AG08396 (cell line): Measurements from ENCODE around the gene UQCRHL.
"Not testable (repeated sequence)": the region's sequence is repeated elsewhere in the genome, so short reads cannot be mapped to it uniquely, and the experiment has no call there.

Experiments used
- DNase-seq: peaks from one replicate; pipeline ENCODE4 v3.0.0; 2012; ENCODE audit warnings: low spot score, mixed read lengths

The UQCRHL gene

DNA sequence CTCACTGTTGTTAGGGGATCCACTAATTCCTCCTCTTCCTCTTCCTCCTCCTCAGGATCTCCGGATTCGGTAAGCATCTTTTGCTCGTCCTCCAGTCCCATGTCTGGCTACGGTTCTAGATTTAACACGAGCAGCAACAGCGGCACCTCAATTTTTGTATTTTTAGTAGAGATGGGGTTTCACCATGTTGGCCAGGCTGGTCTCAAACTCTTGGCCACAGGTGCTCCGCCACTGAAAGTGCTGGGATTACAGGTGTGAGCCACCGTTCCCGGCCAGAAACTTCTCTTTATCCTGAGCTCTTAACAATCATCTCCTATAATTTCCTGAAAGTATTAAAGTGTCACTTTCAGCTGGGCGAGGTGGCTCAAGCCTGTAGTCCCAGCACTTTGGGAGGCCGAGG, at the start of gene UQCRHL:
Gene UQCRHL (minus strand): TSS at position 101 of the 400 bp plus-strand sequence. CDS start 0 bp downstream, at position 101.
- DNase-seq = not testable (repeated sequence)

DNA sequence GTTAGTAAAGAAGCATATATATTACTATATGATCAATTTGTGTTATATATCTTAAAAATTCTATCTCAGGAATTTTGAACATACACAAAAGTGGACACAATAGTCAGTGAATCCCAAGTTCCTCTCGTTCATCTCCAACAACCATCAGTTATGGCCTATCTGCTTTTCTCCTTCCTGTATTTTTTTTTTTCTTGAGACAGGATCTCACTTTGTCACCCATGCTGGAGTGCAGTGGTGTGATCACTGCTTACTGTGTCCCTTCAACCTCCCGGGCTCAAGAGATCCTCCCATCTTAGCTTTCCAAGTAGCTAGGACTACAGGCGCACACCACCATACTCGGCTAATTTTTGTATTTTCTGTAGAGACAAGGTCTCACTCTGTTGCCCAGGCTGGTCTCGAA, 49.4 kb upstream of the UQCRHL start:
- DNase-seq = no peak

DNA sequence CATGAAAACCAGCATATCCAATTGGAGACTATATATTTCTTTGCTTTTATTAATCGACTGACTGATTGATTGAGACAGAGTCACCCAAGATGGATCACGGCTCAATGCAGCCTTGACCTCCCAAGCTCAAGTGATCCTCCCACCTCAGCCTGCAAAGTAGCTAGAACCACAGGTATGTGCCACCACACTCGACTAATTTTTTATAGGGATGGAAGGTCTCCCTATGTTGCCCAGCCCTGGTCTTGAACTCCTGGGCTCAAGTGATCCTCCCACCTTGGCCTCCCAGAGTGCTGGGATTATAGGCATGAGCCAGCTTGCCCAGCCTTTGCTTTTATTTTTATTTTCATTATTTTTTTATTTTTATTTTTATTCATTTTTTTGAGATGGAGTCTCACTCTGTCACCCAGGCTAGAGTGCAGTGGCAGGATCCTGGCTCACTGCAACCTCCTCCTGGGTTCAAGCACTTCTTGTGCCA, 45.4 kb upstream of the UQCRHL start:
- no peak for DNase-seq

DNA sequence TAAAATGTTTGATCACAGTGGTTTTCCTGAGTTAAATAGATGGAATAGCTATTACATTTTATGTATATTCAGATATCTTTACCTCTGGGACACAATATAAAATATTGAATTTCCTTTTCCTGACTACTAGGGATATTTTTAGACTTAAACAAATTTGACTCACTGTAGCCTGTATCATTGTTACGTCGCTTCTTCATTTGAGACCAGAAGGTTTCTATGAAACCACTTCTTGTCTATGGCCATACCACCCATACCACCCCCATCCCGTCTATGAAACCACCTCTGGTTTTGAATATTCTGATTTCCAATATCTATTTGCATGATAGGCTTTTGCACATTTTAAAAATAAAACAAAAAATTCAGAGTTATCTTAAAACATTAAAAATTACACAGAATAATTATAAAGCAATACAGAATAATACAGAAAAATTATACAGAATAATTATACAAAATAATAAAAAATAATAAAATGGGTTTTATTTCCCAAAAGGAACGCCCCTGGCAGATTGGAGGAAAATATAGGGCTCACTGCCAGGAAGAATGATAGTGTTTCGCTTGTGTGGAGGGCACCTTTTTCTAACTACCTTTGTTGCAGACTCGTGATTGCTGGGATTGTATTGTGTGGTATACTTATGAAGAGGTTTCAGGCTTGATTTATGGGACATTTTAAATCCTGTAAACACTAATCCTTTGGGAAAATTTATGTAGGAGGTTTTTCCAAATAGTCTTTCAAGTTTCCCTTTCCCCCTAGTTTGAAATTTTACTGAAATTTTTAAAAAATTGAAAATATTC, 44.8 kb upstream of the UQCRHL start:
- no peak for DNase-seq

DNA sequence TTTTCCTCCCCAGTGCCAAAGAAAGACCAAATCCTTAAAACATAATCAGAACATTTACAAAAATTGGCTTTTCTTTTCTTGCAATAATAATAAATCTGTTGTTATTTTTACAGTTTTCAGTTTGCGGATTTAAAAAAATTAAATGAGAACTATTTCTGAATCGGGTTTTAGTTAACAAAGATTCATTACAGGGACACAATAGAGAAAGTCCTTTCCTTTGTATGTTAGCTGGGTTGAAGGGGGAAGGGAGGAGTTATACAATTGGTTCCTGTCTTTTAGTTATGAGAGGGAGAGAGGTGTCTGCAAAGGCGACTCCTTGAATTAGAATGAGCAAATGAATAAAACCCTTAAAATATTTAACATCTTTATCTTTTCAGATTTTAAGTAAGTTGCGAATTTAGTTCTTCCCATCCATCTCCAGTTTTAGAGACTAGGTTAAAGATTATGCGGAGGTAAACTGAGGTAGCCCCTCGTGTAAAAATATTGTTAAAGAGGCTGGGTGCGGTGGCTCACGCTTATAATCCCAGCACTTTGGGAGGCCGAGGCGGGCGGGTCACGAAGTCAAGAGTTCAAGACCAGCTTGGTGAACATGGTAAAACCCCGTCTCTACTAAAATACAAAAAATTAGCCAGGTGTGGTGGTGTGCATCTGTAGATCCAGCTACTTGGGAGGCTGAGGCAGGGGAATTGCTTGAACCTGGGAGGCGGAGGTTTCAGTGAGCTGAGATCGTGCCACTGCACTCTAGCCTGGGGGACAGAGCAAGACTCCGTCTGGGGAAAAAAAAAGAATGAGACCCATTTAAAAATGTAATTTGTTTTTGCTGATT, 44.0 kb upstream of the UQCRHL start:
- DNase-seq = no peak

DNA sequence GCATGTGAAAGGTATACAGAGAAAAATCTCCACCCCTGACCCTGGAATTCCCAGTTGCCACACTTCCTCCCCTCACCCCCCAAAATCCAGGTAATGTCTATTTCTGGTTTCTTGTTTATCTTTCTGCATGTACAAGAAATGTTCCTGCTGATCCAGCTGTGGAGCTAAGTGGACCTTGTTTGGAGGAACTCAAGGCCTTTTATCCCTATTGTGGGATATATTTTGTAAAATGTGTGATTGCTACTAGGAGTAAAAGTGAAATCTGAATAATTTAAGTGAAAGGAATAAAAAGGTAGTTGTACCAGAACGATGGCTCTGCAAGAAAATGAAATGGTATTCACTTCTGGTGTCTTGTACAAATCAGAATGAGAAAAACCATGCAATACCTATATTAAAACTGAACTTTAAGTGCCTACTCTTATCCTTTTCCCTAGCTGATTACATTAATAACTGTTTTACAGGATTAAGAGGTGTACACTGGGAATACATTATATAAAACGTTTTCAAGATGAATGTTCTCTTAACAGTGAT, 43.1 kb upstream of the UQCRHL start:
- no peak for DNase-seq

DNA sequence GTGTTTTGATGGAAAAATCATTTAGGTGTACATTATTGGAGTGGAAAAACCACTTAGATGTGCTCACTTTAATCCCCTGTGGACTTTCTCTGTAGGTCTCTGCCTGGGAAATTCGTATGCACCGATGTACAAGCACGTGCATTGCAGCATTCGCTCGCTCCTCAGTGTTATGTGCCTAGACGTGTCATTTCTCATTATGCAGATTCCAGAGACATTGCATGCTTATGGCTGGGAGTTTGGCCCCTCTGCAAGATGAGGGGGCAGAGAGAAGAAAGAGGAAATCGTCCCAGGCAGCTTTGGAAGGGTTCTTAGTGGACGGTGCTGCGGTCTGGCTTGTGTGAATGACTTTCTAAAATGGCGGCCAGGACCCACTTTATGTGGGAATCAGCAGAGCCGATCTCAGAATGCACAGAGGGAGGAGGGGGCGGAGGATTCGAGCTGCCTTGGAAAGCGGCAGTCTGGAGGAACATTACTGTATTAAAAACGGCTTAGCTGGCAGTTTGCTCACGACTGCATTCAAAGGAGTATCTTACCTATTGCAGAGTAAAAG, 42.4 kb upstream of the UQCRHL start:
- DNase-seq = peak; percentile 16

DNA sequence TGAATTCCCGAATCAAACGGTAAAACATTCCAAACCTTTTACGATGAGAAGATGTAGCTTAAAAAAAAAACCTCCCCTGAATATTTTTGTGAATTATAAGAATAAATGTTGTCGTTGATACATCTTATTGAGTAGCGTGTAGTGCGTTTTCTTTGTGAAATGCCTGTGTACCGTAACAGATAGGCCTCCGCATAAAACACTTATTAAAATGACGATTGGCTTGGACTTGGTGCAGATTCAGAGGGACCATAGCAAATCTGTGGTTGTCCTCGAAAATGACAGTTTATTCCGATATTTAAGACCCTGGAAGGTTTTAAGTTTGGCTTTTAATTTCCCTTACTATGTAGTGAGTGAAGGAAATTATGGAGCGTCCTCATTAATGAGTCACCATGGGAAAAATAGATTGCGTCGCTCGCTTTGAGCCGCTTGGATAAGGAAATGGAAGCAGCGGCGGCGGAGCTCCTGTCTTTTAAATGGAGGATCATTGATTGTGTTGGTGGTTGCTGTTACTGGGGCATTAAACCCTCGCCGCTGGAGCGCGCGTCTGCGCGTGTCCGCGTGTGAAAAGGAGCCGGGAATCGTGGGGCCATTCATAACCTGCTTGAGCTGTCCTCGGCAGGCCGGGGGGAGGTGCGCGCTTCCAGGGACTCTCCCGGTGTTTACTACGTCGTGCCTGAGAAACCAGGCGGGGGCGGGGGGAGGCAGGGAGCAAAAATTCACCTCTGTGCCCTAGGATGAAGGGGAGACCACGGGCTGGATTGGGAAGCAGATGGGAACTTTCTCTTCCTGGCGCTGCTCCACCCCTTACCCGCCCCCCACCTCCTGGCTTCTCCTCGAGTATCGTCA, 41.7 kb upstream of the UQCRHL start:
- peak; percentile 61 for DNase-seq

DNA sequence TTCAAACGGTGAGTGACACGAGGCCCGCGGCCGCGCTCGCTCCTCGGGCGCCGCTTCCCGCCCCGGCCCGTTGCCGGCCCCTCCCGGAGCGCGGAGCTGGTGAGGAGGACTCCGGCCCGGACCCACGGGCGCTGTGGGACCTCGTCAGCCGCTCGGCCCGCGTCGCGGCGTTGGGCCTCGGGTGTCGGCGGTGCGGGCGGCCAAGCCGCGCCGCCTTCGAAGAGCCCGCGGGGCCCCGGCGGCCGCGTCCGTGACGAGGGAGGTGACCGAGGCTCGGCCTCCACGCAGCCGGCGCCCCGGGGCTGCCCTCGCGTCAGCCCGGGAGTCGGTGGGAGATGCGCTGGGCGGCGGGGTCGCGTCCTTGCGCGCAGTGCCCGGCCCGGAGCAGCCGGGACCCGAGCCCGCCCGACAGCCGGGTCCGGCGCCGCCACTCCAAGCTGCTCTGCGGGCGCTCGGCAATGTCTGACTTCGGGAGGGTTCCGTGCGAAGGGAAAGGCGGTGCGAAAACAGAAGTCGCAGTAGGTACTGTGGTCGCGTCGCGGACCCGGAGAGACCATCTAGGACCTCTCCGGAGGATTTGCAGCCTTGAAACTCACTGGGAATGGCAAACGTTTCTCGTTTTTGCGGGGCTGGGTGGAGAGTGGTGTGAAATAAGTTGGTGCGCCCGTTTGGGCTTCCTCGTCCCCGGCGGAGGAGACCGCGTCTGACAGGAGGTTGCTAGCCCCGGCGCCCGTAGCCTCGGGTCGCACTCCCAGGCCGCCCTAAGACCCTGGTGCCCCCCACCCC, 40.9 kb upstream of the UQCRHL start:
- DNase-seq = peak; percentile 26

DNA sequence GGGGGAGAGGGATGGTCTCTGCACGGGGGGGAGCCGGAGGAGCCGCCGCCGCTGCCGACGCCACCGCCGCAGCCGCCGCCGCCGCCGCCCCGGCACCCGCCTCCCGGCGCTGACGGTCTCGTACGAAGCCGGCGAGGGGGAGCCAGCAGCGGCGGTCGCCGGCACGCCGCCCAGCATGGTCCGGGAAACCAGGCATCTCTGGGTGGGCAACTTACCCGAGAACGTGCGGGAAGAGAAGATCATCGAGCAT, 40.4 kb upstream of the UQCRHL start:
- no peak for DNase-seq

DNA sequence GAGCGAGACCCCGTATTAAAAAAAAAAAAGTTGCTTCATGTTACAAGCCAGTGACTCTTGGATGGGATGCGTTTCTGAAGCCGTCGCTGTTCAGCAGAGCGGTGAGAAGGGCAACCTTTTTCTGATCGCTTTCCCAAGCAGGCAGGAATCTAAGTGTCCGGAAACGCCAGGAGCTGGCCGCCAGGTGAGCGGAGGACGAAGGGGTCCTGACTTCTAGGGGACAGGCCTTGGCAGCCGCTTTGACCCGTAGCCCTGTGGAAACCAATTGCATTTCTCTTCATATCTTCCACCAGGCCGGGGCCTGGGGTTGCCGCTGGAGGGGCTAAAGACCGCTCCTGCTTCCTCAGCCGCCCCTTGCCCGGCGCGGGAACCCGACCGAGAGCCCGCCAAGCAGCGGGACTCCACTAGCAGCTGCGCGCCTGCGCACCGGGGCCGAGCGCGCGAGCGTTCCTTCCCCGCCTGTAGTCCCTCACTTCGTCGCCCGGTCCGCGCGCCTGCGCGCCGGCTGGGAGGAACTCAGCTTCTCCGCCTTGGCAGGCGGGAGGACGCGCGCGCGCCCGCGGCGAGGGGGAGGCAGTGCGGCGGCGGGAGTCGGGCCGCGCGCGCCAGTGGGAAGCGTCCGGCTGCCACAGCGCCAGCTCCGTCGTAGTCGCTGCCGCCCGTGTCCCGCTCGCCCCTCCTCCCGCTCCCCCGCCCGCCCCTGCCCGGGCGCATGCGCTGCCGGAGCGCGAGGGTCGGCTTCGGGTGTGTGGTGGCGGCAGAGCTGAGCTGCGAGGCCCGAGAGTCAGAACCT, 39.8 kb upstream of the UQCRHL start, which contains the start of gene SPEN:
Gene SPEN (plus strand): TSS at position 608 of the 793 bp plus-strand sequence. CDS start 361 bp downstream, outside the sequence.
- peak; percentile 98 for DNase-seq

DNA sequence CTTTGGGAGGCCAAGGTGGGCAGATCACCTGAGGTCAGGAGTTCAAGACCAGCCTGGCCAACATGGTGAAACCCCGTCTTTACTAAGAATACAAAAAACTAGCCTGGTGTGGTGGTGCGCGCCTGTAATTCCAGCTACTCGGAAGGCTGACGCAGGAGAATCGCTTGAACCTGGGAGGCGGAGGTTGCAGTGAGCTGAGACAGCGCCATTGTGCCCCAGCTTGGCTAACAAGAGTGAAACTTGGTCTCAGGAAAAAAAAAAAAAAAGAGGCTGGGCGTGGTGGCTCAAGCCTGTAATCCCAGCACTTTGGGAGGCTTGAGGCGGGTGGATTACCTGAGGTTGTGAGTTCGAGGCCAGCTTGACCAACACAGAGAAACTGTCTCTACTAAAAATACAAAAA, 38.6 kb upstream of the UQCRHL start:
- DNase-seq = not testable (repeated sequence)

DNA sequence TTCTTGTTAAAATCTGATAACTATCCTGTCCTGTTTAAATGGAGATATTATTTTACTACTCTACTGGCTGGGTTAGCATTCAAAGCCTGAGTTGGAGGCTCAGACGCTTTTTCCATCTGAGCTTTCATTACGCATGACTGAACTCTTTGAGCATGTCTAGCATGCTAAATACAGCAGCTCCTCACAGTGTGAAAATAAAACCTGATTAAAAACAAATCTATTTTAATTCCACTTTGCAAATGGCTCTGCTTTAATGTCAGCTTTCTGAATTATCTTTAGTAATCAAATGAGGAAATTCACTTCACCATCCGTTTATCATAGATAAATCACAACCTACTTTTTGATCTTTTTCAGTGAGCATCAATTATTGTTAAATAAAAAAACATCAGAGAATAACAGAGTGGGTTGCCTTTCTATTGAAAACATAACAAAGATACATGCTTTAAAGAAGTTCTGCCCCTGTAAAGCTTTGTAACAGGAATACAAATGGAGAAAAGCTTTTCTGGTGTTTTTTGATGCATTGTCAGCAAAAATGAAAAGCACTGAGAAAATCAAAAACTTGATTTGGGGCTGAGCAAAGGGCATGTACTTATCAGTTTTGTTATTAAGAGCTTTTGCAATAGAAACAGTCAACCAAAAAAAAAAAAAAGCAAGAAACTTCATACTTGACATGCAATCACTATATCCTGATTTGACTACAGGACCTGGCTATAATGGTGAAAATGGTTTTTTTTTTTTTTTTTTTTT, 36.5 kb upstream of the UQCRHL start:
- DNase-seq = no peak

DNA sequence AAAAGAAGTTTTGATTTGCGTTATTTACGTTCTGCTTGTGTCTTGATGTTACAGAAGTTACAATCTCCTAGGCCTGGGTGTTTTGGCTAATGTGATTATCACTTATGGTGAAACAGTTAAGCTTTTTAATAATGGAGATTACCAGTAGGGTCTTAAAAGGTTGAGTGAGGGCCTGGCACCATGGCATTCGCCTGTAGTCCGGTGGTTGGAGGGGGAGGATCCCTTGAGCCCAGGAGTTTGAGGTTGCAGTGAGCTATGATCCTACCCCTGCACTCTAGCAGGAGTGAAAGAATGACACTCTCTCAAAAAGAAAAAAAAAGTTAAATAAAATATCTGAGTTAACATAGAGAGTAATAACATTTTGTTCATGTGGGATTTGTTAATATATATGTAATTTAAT, 31.3 kb upstream of the UQCRHL start:
- no peak for DNase-seq

DNA sequence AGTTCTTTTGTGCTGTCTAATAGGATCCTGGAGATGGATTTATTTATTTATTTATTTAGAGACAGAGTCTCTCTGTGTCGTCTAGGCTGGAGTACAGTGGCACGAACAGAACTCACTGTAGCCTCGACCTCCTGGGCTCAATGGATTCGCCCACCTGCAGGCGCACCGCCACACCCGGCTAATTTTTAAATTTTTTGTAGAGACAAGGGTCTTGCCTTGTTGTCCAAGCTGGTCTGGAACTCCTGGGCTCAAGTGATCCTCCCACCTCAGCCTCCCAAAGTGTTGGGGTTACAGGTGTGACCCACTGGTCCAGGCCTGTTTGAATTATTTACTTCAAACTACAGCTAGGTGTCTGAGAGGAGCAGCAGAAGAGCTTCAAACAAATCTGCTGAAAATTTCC, 30.5 kb upstream of the UQCRHL start:
- no peak for DNase-seq

DNA sequence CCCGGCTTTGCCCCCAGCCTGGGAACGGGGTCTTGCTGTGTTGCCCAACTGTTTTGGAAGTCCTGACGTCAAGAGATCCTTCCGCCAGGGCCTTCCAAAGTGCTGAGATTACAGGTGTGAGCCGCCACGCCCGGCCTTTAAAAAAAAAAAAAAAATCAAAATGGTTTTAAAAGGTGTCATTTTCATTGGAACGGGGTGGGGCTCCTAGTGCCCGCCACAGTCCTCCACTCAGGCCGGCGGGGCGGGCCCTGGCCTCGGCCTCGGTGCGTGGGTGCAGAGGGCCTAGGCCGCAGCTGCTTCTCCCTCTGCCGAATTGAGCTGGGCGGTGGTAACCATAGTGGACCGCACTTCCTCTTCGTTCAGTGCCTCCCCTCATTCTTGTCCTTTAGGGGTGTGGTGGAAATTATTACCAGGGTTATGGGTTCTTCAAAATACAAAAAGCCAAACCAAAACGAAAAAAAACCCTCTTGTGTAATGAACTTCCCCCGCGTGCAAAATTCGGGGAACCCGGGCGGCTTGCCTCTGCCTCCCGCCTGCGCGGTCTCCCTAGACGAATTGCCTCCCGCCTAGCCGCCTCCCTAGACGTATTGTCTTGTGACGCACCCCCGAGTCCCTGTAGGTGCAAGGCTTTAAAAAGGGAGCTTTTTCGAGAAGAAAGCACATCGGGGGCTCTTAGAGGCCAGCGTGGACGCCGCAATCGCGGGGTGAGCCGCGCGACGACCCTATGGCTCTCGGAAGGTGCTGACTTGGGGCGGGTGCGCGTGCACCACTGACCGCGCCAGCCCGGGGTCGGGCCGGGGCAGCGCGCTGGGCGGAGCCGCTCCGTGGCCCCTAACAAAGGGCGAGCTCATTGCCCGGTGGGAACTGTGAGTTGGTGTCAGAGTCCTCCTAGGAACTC, 29.6 kb upstream of the UQCRHL start:
- no peak for DNase-seq

DNA sequence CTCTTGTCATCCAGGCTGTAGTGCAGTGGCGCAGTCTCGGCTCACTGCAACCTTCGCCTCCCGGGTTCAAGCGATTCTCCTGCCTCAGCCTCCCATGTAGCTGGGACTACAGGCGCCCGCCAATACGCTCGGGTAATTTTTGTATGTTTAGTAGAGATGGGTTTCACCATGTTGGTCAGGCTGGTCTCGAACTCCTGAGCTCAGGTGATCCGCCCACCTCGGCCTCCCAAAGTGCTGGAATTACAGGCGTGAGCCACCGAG, 29.0 kb upstream of the UQCRHL start:
- DNase-seq = not testable (repeated sequence)

DNA sequence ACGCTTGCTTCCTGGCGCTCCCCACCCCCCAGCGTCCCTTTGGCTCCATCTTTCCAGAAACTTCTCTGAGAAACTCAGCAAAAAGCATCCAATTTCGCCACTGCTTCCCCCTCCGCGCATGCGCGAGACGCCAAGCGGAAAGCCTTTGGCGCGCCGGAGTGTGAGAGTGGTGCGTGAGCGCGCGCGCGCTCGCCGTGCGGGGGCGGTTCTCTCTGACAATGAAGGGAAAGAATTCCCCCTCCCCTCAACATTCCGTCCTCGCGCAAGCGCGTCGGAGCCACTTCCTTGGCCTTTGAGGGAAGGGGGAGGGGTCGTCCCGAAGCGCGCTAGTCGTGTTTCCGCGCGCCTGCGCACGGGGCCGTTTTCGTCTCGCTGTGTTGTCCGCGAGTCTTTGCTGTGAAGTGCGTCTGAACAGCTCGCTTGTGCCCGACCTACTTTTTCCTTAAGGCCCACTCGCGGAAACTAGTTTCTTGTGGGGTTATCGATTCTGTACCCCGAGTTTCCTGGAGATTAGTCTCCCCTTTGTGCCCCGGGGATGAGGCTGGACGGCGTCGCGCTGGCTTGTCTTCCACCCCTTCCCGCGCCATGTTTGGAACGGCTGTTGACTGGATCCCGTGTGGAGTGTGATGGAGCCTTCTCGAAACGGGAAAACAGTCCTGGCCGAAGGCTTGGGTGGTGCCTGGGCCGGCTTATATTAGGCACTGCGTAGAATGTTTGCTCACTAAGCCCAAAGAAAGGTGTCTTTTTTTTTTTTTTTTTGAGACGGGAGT, 28.5 kb upstream of the UQCRHL start:
- peak; percentile 97 for DNase-seq
